HCT116 (cell line): Measurements from ENCODE around the gene CDC42EP2. TPM values are rescaled to one million over a fixed set of nuclear protein-coding genes. Genes with fewer than 3 reads are reported as not detected.

ENCODE experiments used
- ATAC-seq: fragments of 200-7000 bp; cut with Tn5 transposase; 2 replicates; pipeline ENCODE4 v1.9.1; 2020; ENCODE audit warnings: mild to moderate bottlenecking, moderate library complexity
- BruUV-seq: library from RNA; stranded (reverse); fragments of 400-500 nt; replicated peaks from 2 replicates; lab custom pipeline; 2021; lab: Mats Ljungman, UMichigan
- CTCF ChIA-PET: fragments of 300-600 bp; sonication (Branson Sonifier 250); formaldehyde crosslinking; loops from one replicate; lab custom pipeline; 2021; ENCODE audit warnings: antibody characterized with exemption; lab: Charles Lee
- POLR2A ChIA-PET: fragments of 300-600, 350-600 bp; sonication (Branson Sonifier 250); formaldehyde crosslinking; loops from one replicate; lab custom pipeline; 2021; ENCODE audit warnings: antibody characterized with exemption; lab: Charles Lee
- RAD21 ChIA-PET, 2 experiments: fragments of 300-600 bp; sonication (Branson Sonifier 250); formaldehyde crosslinking; loops; one replicate each; lab custom pipeline; 2023; ENCODE audit warnings: low total read pairs in 2 of 2; ENCODE audit not compliant: uncharacterized antibody in 2 of 2, unreplicated experiment in 2 of 2, low non-redundant PET in 1 of 2; lab: Charles Lee
- DNase-seq: peaks from one replicate; pipeline ENCODE4 v3.0.0-alpha.2; 2010; ENCODE audit warnings: low read depth, low spot score
- H2AFZ ChIP-seq: fragments of 200-600 bp; shearing (Covaris generic), sonication (generic); 2 replicates; pipeline ENCODE4 v1.6.1; 2017; ENCODE audit warnings: low read depth, mixed run types, mixed read lengths, antibody characterized with exemption, low read length; ENCODE audit not compliant: poor library complexity, severe bottlenecking
- H3K27ac ChIP-seq: 2 replicates; pipeline ENCODE4 v1.5.1; 2012; ENCODE audit warnings: low read depth, low read length
- H3K27me3 ChIP-seq: fragments of 200-600 bp; sonication (generic); 2 replicates; pipeline ENCODE4 v1.6.1; 2016; ENCODE audit warnings: mixed run types, low read length, mixed read lengths; ENCODE audit not compliant: insufficient read depth
- H3K36me3 ChIP-seq, 2 experiments: fragments of 200-500 bp in 1 of 2; fragments of 200-600 bp in 1 of 2; sonication (Bioruptor generic) in 1 of 2; sonication (generic) in 1 of 2; 2 replicates each; pipeline versions ENCODE4 v1.5.1 to v1.6.1; 2014 to 2016; ENCODE audit warnings: low read length in 2 of 2, inconsistent platforms in 1 of 2, mixed read lengths in 1 of 2, mixed run types in 1 of 2; ENCODE audit not compliant: insufficient read depth in 2 of 2, control insufficient read depth in 1 of 2
- H3K4me1 ChIP-seq, 2 experiments: fragments of 200-600 bp in 1 of 2; sonication (generic) in 1 of 2; 2 replicates each; pipeline versions ENCODE4 v1.5.1 to v1.6.1; 2012 to 2017; ENCODE audit warnings: low read length in 2 of 2, inconsistent platforms in 1 of 2, mild to moderate bottlenecking in 1 of 2, mixed read lengths in 1 of 2, mixed run types in 1 of 2, moderate library complexity in 1 of 2; ENCODE audit not compliant: insufficient read depth in 2 of 2, control insufficient read depth in 1 of 2
- H3K4me2 ChIP-seq: fragments of 200-600 bp; sonication (generic); 2 replicates; pipeline ENCODE4 v1.6.1; 2017; ENCODE audit warnings: mixed run types, low read length, mixed read lengths
- H3K4me3 ChIP-seq, 2 experiments: fragments of 200-600 bp in 1 of 2; sonication (generic) in 1 of 2; replicated peaks in 1 of 2; 2 replicates each; pipeline ENCODE4 v1.5.1; 2011 to 2016; ENCODE audit warnings: low read length in 2 of 2, control low read depth in 1 of 2, low read depth in 1 of 2, mild to moderate bottlenecking in 1 of 2, mixed read lengths in 1 of 2, mixed run types in 1 of 2
- H3K79me2 ChIP-seq: fragments of 200-600 bp; sonication (generic); 2 replicates; pipeline ENCODE4 v1.6.1; 2017; ENCODE audit warnings: mild to moderate bottlenecking, mixed run types, low read length, moderate library complexity, mixed read lengths; ENCODE audit not compliant: insufficient read depth
- H3K9ac ChIP-seq: fragments of 200-600 bp; sonication (generic); 2 replicates; pipeline ENCODE4 v1.6.1; 2016; ENCODE audit warnings: low read length, mixed read lengths
- H3K9me2 ChIP-seq: fragments of 200-600 bp; sonication (generic), shearing (Covaris generic); 2 replicates; pipeline ENCODE4 v1.6.1; 2017; ENCODE audit warnings: mixed run types, mild to moderate bottlenecking, moderate library complexity; ENCODE audit not compliant: insufficient read depth
- H3K9me3 ChIP-seq, 2 experiments: fragments of 200-500 bp in 1 of 2; fragments of 200-600 bp in 1 of 2; sonication (Bioruptor generic) in 1 of 2; sonication (generic) in 1 of 2; 2 replicates each; pipeline ENCODE4 v1.6.1; 2014 to 2017; ENCODE audit warnings: low read length in 2 of 2, mixed read lengths in 2 of 2, inconsistent platforms in 1 of 2, low read depth in 1 of 2, mild to moderate bottlenecking in 1 of 2, mixed run types in 1 of 2, moderate library complexity in 1 of 2; ENCODE audit not compliant: control insufficient read depth in 1 of 2, insufficient read depth in 1 of 2
- H4K20me1 ChIP-seq: fragments of 200-600 bp; sonication (generic), shearing (Covaris generic); 2 replicates; pipeline ENCODE4 v1.6.1; 2017; ENCODE audit warnings: mixed run types, mild to moderate bottlenecking, moderate library complexity; ENCODE audit not compliant: insufficient read depth
- CBX3 ChIP-seq: IDR thresholded peaks from 2 replicates; pipeline ENCODE4 v1.6.1; 2012; ENCODE audit warnings: low read depth
- EGR1 ChIP-seq: IDR thresholded peaks from 2 replicates; pipeline ENCODE4 v1.6.1; 2012; ENCODE audit warnings: low read depth
- ELF1 ChIP-seq: IDR thresholded peaks from 2 replicates; pipeline ENCODE4 v1.6.1; 2012; ENCODE audit warnings: low read depth, borderline replicate concordance
- EZH2phosphoT487 ChIP-seq: fragments of 200-600 bp; IDR thresholded peaks from 2 replicates; pipeline ENCODE4 v1.6.1; 2018; ENCODE audit warnings: antibody characterized with exemption, borderline replicate concordance
- FOSL1 ChIP-seq: IDR thresholded peaks from 2 replicates; pipeline ENCODE4 v1.6.1; 2012; ENCODE audit warnings: low read depth
- JUND ChIP-seq: IDR thresholded peaks from 2 replicates; pipeline ENCODE4 v1.6.1; 2012
- POLR2AphosphoS5 ChIP-seq: IDR thresholded peaks from 2 replicates; pipeline ENCODE4 v1.6.1; 2011; ENCODE audit warnings: mild to moderate bottlenecking, low read depth, low read length, moderate library complexity
- RAD21 ChIP-seq: IDR thresholded peaks from 2 replicates; pipeline ENCODE4 v1.6.1; 2012; ENCODE audit warnings: low read depth, mild to moderate bottlenecking
- SRF ChIP-seq: IDR thresholded peaks from 2 replicates; pipeline ENCODE4 v1.6.1; 2012; ENCODE audit warnings: low read depth
- TCF7L2 ChIP-seq: IDR thresholded peaks from 2 replicates; pipeline ENCODE4 v1.7.0; 2011; ENCODE audit warnings: borderline replicate concordance, inconsistent platforms; ENCODE audit not compliant: insufficient read depth, insufficient read length; ENCODE audit errors: extremely low read depth
- ZNF274 ChIP-seq: fragments of 200-500 bp; sonication (Bioruptor generic); IDR thresholded peaks from 2 replicates; pipeline ENCODE4 v1.6.1; 2014; ENCODE audit warnings: mild to moderate bottlenecking, low read depth, low read length, inconsistent platforms
- intact Hi-C: fragments of 100-400 bp; cut with micrococcal nuclease; formaldehyde crosslinking; loops from 2 replicates; pipeline ENCODE4 v1.10.0; 2022
- total RNA-seq: library from RNA; stranded (reverse); gene quantifications from one replicate; pipeline ENCODE4 v1.2.1, GENCODE V29; 2021; ENCODE audit not compliant: unreplicated experiment
- TF ChIP-seq, protein P1 (sequence below): IDR thresholded peaks from 2 replicates; pipeline ENCODE4 v1.6.1; 2012
- TF ChIP-seq, protein P2 (sequence below): IDR thresholded peaks from 2 replicates; pipeline ENCODE4 v1.6.1; 2012; ENCODE audit warnings: low read depth
- TF ChIP-seq, protein P3 (sequence below), 3 experiments: fragments of 200-600 bp in 1 of 3; sonication (generic) in 1 of 3; IDR thresholded peaks in 2 of 3; conservative IDR thresholded peaks in 1 of 3; 2 replicates each; pipeline ENCODE4 v1.5.1; 2012 to 2017; ENCODE audit warnings: low read depth in 2 of 3, low read length in 2 of 3, antibody characterized with exemption in 1 of 3, borderline replicate concordance in 1 of 3, control low read depth in 1 of 3, mild to moderate bottlenecking in 1 of 3, mixed read lengths in 1 of 3, mixed run types in 1 of 3, moderate library complexity in 1 of 3; ENCODE audit not compliant: insufficient read depth in 1 of 3

The CDC42EP2 gene
- total RNA-seq, 1 experiment from 2014 or later: 15.4 TPM

DNA sequence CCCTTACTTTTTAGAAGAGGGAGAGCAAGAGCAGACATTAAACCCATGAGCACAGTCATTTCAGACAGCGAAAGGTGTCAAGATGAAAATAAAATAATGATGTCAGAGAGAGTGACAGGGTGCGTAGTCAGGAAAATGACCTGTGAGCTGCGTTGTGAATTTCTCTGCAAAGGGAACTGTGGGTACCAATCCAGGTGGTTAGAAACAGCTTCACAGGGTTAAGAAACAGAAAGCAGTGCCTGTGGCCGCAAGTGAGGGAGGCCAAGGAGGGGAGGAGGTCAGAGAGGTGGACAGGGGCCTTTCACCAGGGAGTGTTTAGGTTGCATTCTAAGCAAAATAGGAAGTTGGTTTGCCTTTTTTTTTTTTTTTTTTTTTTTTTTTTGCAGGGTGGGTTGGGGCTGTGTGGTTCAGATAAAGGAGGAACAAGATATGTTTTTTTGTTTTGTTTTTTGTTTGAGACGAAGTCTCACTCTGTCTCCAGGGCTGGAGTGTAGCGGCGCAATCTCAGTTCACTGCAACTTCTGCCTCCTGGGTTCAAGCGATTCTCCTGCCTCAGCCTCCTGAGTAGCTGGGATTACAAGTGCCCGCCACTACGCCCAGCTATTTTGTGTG, 47.8 kb downstream of the CDC42EP2 start:
- CTCF ChIA-PET: no interaction called here
- no peaks in the 10 kb centered on the region for H3K9me3 ChIP-seq
- no peak for DNase-seq
- intact Hi-C loops: no loop called here
- H3K4me2 ChIP-seq: no peak overlapping the region
- H3K4me3 ChIP-seq: no peak overlapping the region
- no peak overlapping the region for H3K9ac ChIP-seq
- no TSS peak for BruUV-seq
- POLR2A ChIA-PET: no interaction called here
- RAD21 ChIA-PET: no interaction called here
- H4K20me1 ChIP-seq: no peaks in the 10 kb centered on the region
- no peak overlapping the region for H2AFZ ChIP-seq
- no peaks in the 10 kb centered on the region for H3K27me3 ChIP-seq
- H3K79me2 ChIP-seq: no peaks in the 10 kb centered on the region
- H3K36me3 ChIP-seq: no peaks in the 10 kb centered on the region
- no peak for TF ChIP-seq TCF7L2
- no peak for TF ChIP-seq SRF
- TF ChIP-seq CBX3: no peak
- no peak overlapping the region for H3K27ac ChIP-seq
- ATAC-seq: no peak
- H3K4me1 ChIP-seq: peaks cover 6 to 15% of the 10 kb centered on the region in 2 experiments; a peak in 3 of 4 replicates
- no peaks in the 10 kb centered on the region for H3K9me2 ChIP-seq

DNA sequence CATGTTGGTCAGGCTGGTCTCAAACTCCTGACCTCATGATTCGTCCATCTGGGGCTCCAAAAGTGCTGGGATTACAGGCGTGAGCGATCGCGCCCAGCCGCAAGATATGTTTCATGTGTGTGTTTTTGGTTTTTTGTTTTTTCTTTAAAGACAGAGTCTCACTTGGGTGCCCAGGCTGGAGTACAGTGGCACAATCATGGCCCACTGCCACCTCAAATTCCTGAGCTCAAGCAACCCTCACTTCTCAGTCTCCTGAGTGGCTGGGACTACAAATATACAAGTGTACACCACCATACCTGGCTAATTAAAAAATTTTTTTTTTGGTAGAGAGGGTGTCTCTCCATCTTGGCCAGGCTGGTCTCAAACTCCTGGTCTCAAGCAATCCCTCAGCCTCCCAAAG, 48.3 kb downstream of the CDC42EP2 start:
- no peaks in the 10 kb centered on the region for H4K20me1 ChIP-seq
- H3K4me3 ChIP-seq: no peak overlapping the region
- H3K9ac ChIP-seq: no peak overlapping the region
- CTCF ChIA-PET: no interaction called here
- no peaks in the 10 kb centered on the region for H3K36me3 ChIP-seq
- no peaks in the 10 kb centered on the region for H3K79me2 ChIP-seq
- DNase-seq: no peak
- no peaks in the 10 kb centered on the region for H3K9me2 ChIP-seq
- no peaks in the 10 kb centered on the region for H3K27me3 ChIP-seq
- H2AFZ ChIP-seq: no peak overlapping the region
- H3K4me2 ChIP-seq: no peak overlapping the region
- BruUV-seq: no TSS peak
- RAD21 ChIA-PET: no interaction called here
- ATAC-seq: no peak
- H3K27ac ChIP-seq: no peak overlapping the region
- intact Hi-C loops: no loop called here
- peaks cover 6 to 15% of the 10 kb centered on the region in 2 experiments; a peak in 3 of 4 replicates for H3K4me1 ChIP-seq
- no peaks in the 10 kb centered on the region for H3K9me3 ChIP-seq
- POLR2A ChIA-PET: interaction anchor here (0.6 kb wide), 1 partner anchor 32 kb away, joined by 4 read pairs; no protein-coding TSS in a partner anchor
- TF ChIP-seq ZNF274 (no peak), EZH2phosphoT487 (no peak), POLR2AphosphoS5 (no peak), EGR1 (no peak), JUND (no peak), FOSL1 (no peak), ELF1 (no peak), TCF7L2 (no peak), RAD21 (no peak)
- TF ChIP-seq, protein P1, sequence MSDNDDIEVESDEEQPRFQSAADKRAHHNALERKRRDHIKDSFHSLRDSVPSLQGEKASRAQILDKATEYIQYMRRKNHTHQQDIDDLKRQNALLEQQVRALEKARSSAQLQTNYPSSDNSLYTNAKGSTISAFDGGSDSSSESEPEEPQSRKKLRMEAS: no peak
- TF ChIP-seq, protein P2, sequence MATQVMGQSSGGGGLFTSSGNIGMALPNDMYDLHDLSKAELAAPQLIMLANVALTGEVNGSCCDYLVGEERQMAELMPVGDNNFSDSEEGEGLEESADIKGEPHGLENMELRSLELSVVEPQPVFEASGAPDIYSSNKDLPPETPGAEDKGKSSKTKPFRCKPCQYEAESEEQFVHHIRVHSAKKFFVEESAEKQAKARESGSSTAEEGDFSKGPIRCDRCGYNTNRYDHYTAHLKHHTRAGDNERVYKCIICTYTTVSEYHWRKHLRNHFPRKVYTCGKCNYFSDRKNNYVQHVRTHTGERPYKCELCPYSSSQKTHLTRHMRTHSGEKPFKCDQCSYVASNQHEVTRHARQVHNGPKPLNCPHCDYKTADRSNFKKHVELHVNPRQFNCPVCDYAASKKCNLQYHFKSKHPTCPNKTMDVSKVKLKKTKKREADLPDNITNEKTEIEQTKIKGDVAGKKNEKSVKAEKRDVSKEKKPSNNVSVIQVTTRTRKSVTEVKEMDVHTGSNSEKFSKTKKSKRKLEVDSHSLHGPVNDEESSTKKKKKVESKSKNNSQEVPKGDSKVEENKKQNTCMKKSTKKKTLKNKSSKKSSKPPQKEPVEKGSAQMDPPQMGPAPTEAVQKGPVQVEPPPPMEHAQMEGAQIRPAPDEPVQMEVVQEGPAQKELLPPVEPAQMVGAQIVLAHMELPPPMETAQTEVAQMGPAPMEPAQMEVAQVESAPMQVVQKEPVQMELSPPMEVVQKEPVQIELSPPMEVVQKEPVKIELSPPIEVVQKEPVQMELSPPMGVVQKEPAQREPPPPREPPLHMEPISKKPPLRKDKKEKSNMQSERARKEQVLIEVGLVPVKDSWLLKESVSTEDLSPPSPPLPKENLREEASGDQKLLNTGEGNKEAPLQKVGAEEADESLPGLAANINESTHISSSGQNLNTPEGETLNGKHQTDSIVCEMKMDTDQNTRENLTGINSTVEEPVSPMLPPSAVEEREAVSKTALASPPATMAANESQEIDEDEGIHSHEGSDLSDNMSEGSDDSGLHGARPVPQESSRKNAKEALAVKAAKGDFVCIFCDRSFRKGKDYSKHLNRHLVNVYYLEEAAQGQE: no peak
- TF ChIP-seq, protein P3, sequence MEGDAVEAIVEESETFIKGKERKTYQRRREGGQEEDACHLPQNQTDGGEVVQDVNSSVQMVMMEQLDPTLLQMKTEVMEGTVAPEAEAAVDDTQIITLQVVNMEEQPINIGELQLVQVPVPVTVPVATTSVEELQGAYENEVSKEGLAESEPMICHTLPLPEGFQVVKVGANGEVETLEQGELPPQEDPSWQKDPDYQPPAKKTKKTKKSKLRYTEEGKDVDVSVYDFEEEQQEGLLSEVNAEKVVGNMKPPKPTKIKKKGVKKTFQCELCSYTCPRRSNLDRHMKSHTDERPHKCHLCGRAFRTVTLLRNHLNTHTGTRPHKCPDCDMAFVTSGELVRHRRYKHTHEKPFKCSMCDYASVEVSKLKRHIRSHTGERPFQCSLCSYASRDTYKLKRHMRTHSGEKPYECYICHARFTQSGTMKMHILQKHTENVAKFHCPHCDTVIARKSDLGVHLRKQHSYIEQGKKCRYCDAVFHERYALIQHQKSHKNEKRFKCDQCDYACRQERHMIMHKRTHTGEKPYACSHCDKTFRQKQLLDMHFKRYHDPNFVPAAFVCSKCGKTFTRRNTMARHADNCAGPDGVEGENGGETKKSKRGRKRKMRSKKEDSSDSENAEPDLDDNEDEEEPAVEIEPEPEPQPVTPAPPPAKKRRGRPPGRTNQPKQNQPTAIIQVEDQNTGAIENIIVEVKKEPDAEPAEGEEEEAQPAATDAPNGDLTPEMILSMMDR (IDR thresholded peaks at IDR 0.05 in 2 of 3, conservative IDR thresholded peaks at IDR 0.05 in 1 of 3; ENCODE audit: borderline replicate concordance in 1 of 3, insufficient read depth in 1 of 3, low read depth in 2 of 3, low read length in 2 of 3): no peak
